Activated CD8-positive, alpha-beta T cell treated with anti-CD3 and anti-CD28 coated beads for 36 hours (primary cell): ENCODE measurements around the gene LRRC15. TPM values are rescaled to one million over a fixed set of nuclear protein-coding genes. Genes with fewer than 3 reads are reported as not detected.

Source experiments
- ATAC-seq: fragments of 200-7000 bp; cut with Tn5 transposase; one replicate; pipeline ENCODE4 v1.10.0; 2021; ENCODE audit warnings: mild to moderate bottlenecking, moderate library complexity
- CTCF ChIA-PET: fragments of 350-600 bp; sonication (Branson Sonifier 250); formaldehyde crosslinking; loops from one replicate; lab custom pipeline; 2021; ENCODE audit warnings: antibody characterized with exemption; lab: Charles Lee
- POLR2A ChIA-PET: fragments of 350-600 bp; sonication (Branson Sonifier 250); formaldehyde crosslinking; loops from one replicate; lab custom pipeline; 2021; ENCODE audit warnings: antibody characterized with exemption; lab: Charles Lee
- DNase-seq: peaks from one replicate; pipeline ENCODE4 v3.0.0-alpha.2; 2020
- H3K27ac Mint-ChIP-seq: one replicate; pipeline ENCODE4 v1.8.0; 2021; ENCODE audit warnings: mild to moderate bottlenecking, mixed read lengths
- H3K27me3 Mint-ChIP-seq: one replicate; pipeline ENCODE4 v1.8.0; 2021; ENCODE audit warnings: mixed read lengths
- H3K36me3 Mint-ChIP-seq: one replicate; pipeline ENCODE4 v1.8.0; 2021; ENCODE audit warnings: low read depth, mixed read lengths
- H3K4me1 Mint-ChIP-seq: one replicate; pipeline ENCODE4 v1.8.0; 2021; ENCODE audit warnings: low read depth, mixed read lengths
- H3K4me3 Mint-ChIP-seq: one replicate; pipeline ENCODE4 v1.8.0; 2021; ENCODE audit warnings: mild to moderate bottlenecking, moderate library complexity, mixed read lengths
- H3K9me3 Mint-ChIP-seq: one replicate; pipeline ENCODE4 v1.8.0; 2021; ENCODE audit warnings: mixed read lengths
- intact Hi-C: fragments of 100-400 bp; cut with micrococcal nuclease; formaldehyde crosslinking; loops from one replicate; pipeline ENCODE4 v1.10.0; 2022
- total RNA-seq, 2 experiments: library from RNA; stranded (reverse); gene quantifications; one replicate each; pipeline ENCODE4 v1.2.3, GENCODE V29; 2021
- TF ChIP-seq, protein P1 (sequence below): fragments of 200-600 bp; IDR thresholded peaks from one replicate; pipeline ENCODE4 v1.8.0; 2022; ENCODE audit warnings: antibody characterized with exemption, mild to moderate bottlenecking

The LRRC15 gene
- total RNA-seq, 2 experiments from 2014 or later: not detected

DNA sequence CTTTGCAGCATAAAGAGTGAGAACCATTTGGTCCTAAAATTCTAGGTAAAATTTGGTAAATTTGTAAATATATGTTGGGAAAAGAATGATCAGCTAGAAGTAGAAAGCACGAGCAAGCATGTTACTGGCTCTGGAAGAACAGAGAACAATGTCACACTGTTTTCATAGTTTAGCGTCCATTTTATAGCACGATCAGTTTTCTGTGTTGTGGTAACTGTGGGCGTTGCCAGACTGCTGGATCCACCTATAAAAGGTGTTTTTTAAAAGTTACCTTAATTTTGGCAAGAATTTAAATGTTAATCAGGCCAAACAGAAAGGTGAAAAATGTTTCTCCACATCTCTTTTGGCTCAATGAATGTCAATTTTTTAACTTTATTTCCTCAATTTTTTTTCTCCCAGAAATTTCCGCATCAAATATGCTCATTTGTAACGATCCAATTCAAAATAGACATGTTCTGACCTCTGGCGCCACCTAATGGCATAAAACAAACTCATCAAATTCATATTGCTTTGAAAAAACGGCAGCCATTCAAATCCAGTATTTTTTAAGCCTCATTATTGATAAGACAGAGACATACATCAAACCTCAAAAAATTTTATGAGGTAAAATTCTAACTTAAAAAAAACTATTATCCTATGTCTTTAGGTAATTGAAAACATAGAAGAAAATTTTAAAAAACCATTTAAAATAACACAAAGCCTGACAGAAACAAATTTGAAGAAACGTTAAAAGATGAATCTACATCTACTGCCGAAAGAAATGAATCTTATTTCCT lies 35.0 kb upstream of the LRRC15 start:
- H3K4me1 Mint-ChIP-seq: peaks cover 10% of the 10 kb centered on the region
- ATAC-seq: no peak
- no peaks in the 10 kb centered on the region for H3K9me3 Mint-ChIP-seq
- H3K4me3 Mint-ChIP-seq: no peak overlapping the region
- ChIA-PET CTCF (interaction anchor here (0.6 to 15.5 kb wide), 23 partner anchors 8 to 739 kb away, joined by 3 to 188 read pairs (median 4); partner anchors contain the start of gene CPN2), POLR2A (interaction anchor here (0.8 kb wide), 1 partner anchor 69 kb away, joined by 3 read pairs; no protein-coding TSS in a partner anchor)
- TF ChIP-seq, protein P1, sequence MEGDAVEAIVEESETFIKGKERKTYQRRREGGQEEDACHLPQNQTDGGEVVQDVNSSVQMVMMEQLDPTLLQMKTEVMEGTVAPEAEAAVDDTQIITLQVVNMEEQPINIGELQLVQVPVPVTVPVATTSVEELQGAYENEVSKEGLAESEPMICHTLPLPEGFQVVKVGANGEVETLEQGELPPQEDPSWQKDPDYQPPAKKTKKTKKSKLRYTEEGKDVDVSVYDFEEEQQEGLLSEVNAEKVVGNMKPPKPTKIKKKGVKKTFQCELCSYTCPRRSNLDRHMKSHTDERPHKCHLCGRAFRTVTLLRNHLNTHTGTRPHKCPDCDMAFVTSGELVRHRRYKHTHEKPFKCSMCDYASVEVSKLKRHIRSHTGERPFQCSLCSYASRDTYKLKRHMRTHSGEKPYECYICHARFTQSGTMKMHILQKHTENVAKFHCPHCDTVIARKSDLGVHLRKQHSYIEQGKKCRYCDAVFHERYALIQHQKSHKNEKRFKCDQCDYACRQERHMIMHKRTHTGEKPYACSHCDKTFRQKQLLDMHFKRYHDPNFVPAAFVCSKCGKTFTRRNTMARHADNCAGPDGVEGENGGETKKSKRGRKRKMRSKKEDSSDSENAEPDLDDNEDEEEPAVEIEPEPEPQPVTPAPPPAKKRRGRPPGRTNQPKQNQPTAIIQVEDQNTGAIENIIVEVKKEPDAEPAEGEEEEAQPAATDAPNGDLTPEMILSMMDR: peak; percentile 91
- intact Hi-C loops: loop anchor here (2.0 kb wide), 1 partner anchor 70 kb away; no protein-coding TSS in a partner anchor
- peak overlapping the region; percentile 25 for H3K27ac Mint-ChIP-seq
- H3K27me3 Mint-ChIP-seq: no peaks in the 10 kb centered on the region
- peaks cover 20% of the 10 kb centered on the region for H3K36me3 Mint-ChIP-seq
- peak; percentile 60 for DNase-seq

GRCh38 chr3:194401868-194402329 lies 32.4 kb upstream of the LRRC15 start:
- no peak for DNase-seq
- POLR2A ChIA-PET: interaction anchor here (1.2 kb wide), 1 partner anchor 85 kb away, joined by 4 read pairs; no protein-coding TSS in a partner anchor

DNA sequence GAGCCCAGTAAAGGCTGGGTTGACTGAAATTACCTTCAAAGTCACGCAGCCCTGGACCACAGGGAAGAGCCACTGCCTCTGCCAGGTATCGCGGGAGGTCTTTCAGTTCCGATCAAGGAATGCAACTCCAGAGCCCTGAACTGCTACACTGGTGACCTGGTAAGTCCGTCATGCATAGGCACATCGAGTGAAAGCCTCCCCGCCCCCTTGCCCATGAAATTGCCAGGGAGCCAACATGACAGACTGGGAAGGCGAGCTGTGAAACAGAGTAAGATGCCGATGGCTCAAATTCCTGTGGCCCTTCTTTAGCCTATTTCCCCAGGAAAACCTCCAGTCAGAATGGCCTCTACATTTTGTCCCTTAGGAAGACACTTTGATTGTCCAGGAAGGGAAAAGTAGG lies 31.8 kb upstream of the LRRC15 start:
- DNase-seq (no peak), ATAC-seq (no peak)
- H3K9me3 Mint-ChIP-seq: no peaks in the 10 kb centered on the region
- H3K36me3 Mint-ChIP-seq: peaks cover 15% of the 10 kb centered on the region
- ChIA-PET CTCF (interaction anchor here (1.1 to 15.5 kb wide), 3 partner anchors 58 to 72 kb away, joined by 3 to 188 read pairs (median 126); no protein-coding TSS in a partner anchor), POLR2A (no interaction called here)
- no peak overlapping the region for H3K27ac Mint-ChIP-seq
- TF ChIP-seq, protein P1: no peak
- H3K4me3 Mint-ChIP-seq: no peak overlapping the region
- peaks cover 36% of the 10 kb centered on the region for H3K4me1 Mint-ChIP-seq
- peaks cover 15% of the 10 kb centered on the region for H3K27me3 Mint-ChIP-seq
- intact Hi-C loops: no loop called here

More at GRCh38 chr3:194401868-194402329, 32.4 kb upstream of the LRRC15 start:
- intact Hi-C loops: no loop called here
- Mint-ChIP-seq H3K36me3 (peaks cover 15% of the 10 kb centered on the region), H3K27ac (no peak overlapping the region), H3K27me3 (peaks cover 15% of the 10 kb centered on the region), H3K4me3 (no peak overlapping the region), H3K9me3 (no peaks in the 10 kb centered on the region), H3K4me1 (peaks cover 33% of the 10 kb centered on the region)
- TF ChIP-seq, protein P1: no peak
- CTCF ChIA-PET: interaction anchor here (1.1 to 15.5 kb wide), 3 partner anchors 59 to 73 kb away, joined by 3 to 188 read pairs (median 126); no protein-coding TSS in a partner anchor
- ATAC-seq: no peak

DNA sequence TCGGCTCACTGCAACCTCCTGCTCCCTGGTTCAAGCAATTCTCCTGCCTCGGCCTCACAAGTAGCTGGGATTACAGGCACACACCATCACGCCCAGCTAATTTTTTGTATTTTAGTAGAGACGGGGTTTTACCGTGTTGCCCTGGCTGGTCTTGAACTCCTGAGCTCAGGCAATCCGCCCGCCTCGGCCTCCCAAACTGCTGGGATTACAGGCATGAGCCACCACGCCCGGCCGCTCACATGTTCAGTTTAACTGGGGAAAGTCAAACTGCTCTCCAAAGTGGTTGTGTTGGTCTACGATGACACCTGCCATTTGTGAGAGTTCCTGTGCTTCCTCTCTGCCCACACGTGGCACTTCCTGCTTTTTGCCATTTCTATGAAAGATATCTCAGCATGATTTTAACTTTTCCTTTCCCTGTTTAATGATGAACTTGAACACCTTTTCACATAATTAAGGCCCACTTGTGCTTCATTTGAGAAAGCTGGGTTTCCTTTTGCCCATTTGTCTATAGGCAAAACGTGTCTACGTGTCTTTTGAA lies 30.4 kb upstream of the LRRC15 start:
- intact Hi-C loops: no loop called here
- Mint-ChIP-seq H3K27me3 (peaks cover 18% of the 10 kb centered on the region), H3K9me3 (no peaks in the 10 kb centered on the region), H3K27ac (no peak overlapping the region), H3K4me1 (peaks cover 50% of the 10 kb centered on the region), H3K4me3 (no peak overlapping the region), H3K36me3 (peaks cover 7% of the 10 kb centered on the region)
- ATAC-seq (no peak), DNase-seq (no peak)
- ChIA-PET POLR2A (no interaction called here), CTCF (interaction anchor here (15.5 kb wide), 1 partner anchor 57 kb away, joined by 188 read pairs; no protein-coding TSS in a partner anchor)
- TF ChIP-seq, protein P1: no peak
